CD14-positive monocyte (primary cell): ENCODE measurements around the gene SLC25A52. TPM values are rescaled to one million over a fixed set of nuclear protein-coding genes. Genes with fewer than 3 reads are reported as not detected.
"Not testable (repeated sequence)": the region's sequence is repeated elsewhere in the genome, so short reads cannot be mapped to it uniquely, and the experiment has no call there.

Source experiments
- DNase-seq, 3 donors: peaks; one replicate each; pipeline ENCODE4 v3.0.0-alpha.2; 2011 to 2022
- H2AFZ ChIP-seq: 2 replicates; pipeline ENCODE4 v1.6.0; 2012; ENCODE audit warnings: mild to moderate bottlenecking, low read depth, low read length, inconsistent platforms; ENCODE audit not compliant: insufficient read depth, poor library complexity, severe bottlenecking
- H3K27ac ChIP-seq, 2 donors: 1 replicate in 1 of 2; 2 replicates in 1 of 2; pipeline ENCODE4 v1.5.1; 2012 to 2013; ENCODE audit warnings: low read length in 2 of 2, control low read depth in 1 of 2, inconsistent platforms in 1 of 2, low read depth in 1 of 2, mild to moderate bottlenecking in 1 of 2
- H3K27me3 ChIP-seq, 2 donors: one replicate each; pipeline versions ENCODE4 v1.6.0 to v1.6.1; 2011 to 2013; ENCODE audit warnings: low read length in 2 of 2; ENCODE audit not compliant: control insufficient read depth in 2 of 2, insufficient read depth in 2 of 2
- H3K36me3 ChIP-seq, 2 donors: replicated peaks in 1 of 2; 1 replicate in 1 of 2; 2 replicates in 1 of 2; pipeline versions ENCODE4 v1.5.1 to v1.6.1; 2012 to 2013; ENCODE audit warnings: low read length in 2 of 2, control low read depth in 1 of 2, inconsistent platforms in 1 of 2, mild to moderate bottlenecking in 1 of 2; ENCODE audit not compliant: insufficient read depth in 2 of 2, control insufficient read depth in 1 of 2
- H3K4me1 ChIP-seq, 2 donors: 1 replicate in 1 of 2; 2 replicates in 1 of 2; pipeline versions ENCODE4 v1.5.1 to v1.6.1; 2012 to 2013; ENCODE audit warnings: low read length in 2 of 2, control low read depth in 1 of 2, inconsistent platforms in 1 of 2, mild to moderate bottlenecking in 1 of 2, moderate library complexity in 1 of 2; ENCODE audit not compliant: insufficient read depth in 2 of 2, control insufficient read depth in 1 of 2
- H3K4me2 ChIP-seq: replicated peaks from 2 replicates; pipeline ENCODE3; 2012; ENCODE audit warnings: low read length, moderate library complexity, mild to moderate bottlenecking; ENCODE audit not compliant: poor library complexity, severe bottlenecking; ENCODE audit errors: extremely low read depth
- H3K4me3 ChIP-seq, 3 experiments: fragments of 200-600 bp in 1 of 3; sonication (generic) in 1 of 3; replicated peaks in 1 of 3; 1 replicate in 2 of 3; 2 replicates in 1 of 3; pipeline ENCODE4 v1.5.1; 2011 to 2013; ENCODE audit warnings: low read length in 3 of 3, mild to moderate bottlenecking in 3 of 3, control low read depth in 2 of 3, low read depth in 2 of 3, inconsistent platforms in 1 of 3, moderate library complexity in 1 of 3
- H3K79me2 ChIP-seq: 2 replicates; pipeline ENCODE4 v1.6.0; 2012; ENCODE audit warnings: mild to moderate bottlenecking, control low read depth, inconsistent platforms, low read length, moderate library complexity; ENCODE audit not compliant: insufficient read depth
- H3K9ac ChIP-seq: 2 replicates; pipeline ENCODE4 v1.6.0; 2017; ENCODE audit warnings: low read length, mild to moderate bottlenecking; ENCODE audit not compliant: insufficient read depth, poor library complexity, severe bottlenecking
- H3K9me3 ChIP-seq, 2 donors: replicated peaks in 1 of 2; 1 replicate in 1 of 2; 2 replicates in 1 of 2; pipeline versions ENCODE4 v1.5.1 to v1.6.1; 2012 to 2013; ENCODE audit warnings: low read length in 2 of 2, control low read depth in 1 of 2; ENCODE audit not compliant: control insufficient read depth in 1 of 2, insufficient read depth in 1 of 2
- H4K20me1 ChIP-seq: 2 replicates; pipeline ENCODE4 v1.6.0; 2012; ENCODE audit warnings: mild to moderate bottlenecking, low read length, control low read depth, moderate library complexity; ENCODE audit not compliant: insufficient read depth
- H3K27ac Mint-ChIP-seq, 7 donors: one replicate each; pipeline ENCODE4 v1.8.0; 2020; ENCODE audit warnings: mild to moderate bottlenecking in 7 of 7, mixed read lengths in 7 of 7, moderate library complexity in 6 of 7, inconsistent platforms in 2 of 7
- H3K27me3 Mint-ChIP-seq, 3 donors: one replicate each; pipeline ENCODE4 v1.8.0; 2021 to 2022; ENCODE audit warnings: low read depth in 3 of 3, mild to moderate bottlenecking in 3 of 3, mixed read lengths in 3 of 3, moderate library complexity in 3 of 3, inconsistent platforms in 1 of 3
- H3K36me3 Mint-ChIP-seq, 2 donors: one replicate each; pipeline ENCODE4 v1.8.0; 2020; ENCODE audit warnings: mixed read lengths in 2 of 2, inconsistent platforms in 1 of 2, mild to moderate bottlenecking in 1 of 2
- H3K4me1 Mint-ChIP-seq: one replicate; pipeline ENCODE4 v1.8.0; 2020; ENCODE audit warnings: mild to moderate bottlenecking, mixed read lengths
- H3K4me3 Mint-ChIP-seq, 2 donors: one replicate each; pipeline ENCODE4 v1.8.0; 2020; ENCODE audit warnings: mild to moderate bottlenecking in 2 of 2, mixed read lengths in 2 of 2, moderate library complexity in 1 of 2
- H3K9me3 Mint-ChIP-seq, 7 donors: one replicate each; pipeline ENCODE4 v1.8.0; 2020 to 2022; ENCODE audit warnings: mixed read lengths in 7 of 7, mild to moderate bottlenecking in 6 of 7, moderate library complexity in 6 of 7, inconsistent platforms in 2 of 7
- WGBS: methylation state at CpG from one replicate; pipeline ENCODE4 v1.1.5; 2013; ENCODE audit warnings: missing lambda C conversion rate; ENCODE audit not compliant: insufficient coverage; 5-methylcytosine and 5-hydroxymethylcytosine counted together
- intact Hi-C, 2 donors: fragments of 100-400 bp; cut with micrococcal nuclease; formaldehyde crosslinking; loops; one replicate each; pipeline versions ENCODE4 v1.15.0 to v1.15.1; 2023
- polyA minus RNA-seq: library from RNA; depleted of rRNA, polyadenylated mRNA; stranded (reverse); fragments of >200 nt; gene quantifications from 2 replicates; pipeline ENCODE4 v1.2.3, GENCODE V29; 2012
- polyA plus RNA-seq, 3 donors: library from polyadenylated mRNA; depleted of rRNA in 1 of 3; unstranded in 2 of 3; stranded (reverse) in 1 of 3; fragments of 300-500 nt in 2 of 3; fragments of >200 nt in 1 of 3; fragmentation: Illumina TruSeq in 2 of 3; gene quantifications; 1 replicate in 2 of 3; 2 replicates in 1 of 3; pipeline ENCODE4 v1.2.3, GENCODE V29; 2012 to 2021
- total RNA-seq, 12 experiments: library from RNA in 1 of 12; stranded (reverse) in 1 of 12; fragments of 120-200 nt in 1 of 12; gene quantifications; one replicate each; pipeline ENCODE4 v1.2.4 and lab custom pipeline; 2013 to 2026; ENCODE audit warnings: mixed read lengths in 6 of 12, inconsistent platforms in 1 of 12
- TF ChIP-seq, protein P1 (sequence below): fragments of 200-600 bp; IDR thresholded peaks from one replicate; pipeline ENCODE4 v1.8.0; 2022; ENCODE audit warnings: antibody characterized with exemption, mild to moderate bottlenecking

The SLC25A52 gene
- 0.06 TPM for total RNA-seq (2013)
- polyA plus RNA-seq (not detected), polyA minus RNA-seq (not detected in 2 replicates), total RNA-seq (lab: John Stamatoyannopoulos, UW) (0 to 0.69 (median 0.07) reads per million in 11 experiments)

DNA sequence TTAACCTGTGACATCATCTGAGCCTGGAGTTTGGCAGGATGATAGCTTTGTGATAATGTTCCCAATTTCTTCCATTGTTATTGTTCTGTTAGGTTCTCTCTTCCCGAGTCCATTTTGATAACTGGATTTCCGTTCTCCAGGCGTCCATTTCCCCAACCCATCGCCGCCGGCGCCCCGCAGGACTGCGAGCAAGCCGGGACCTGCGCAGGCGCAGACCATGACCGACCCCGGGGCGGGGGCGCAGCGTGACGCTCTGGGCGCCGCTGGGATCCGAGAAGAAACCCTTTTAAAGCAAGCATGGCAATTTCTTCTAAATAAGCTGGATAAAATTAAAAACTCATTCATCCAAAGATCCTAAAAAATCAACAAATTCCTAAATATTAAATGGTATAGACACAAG lies at the start of gene SLC25A52:
TSS of gene SLC25A52 (minus strand) at position 186 of the 400 bp plus-strand sequence. CDS start 219 bp downstream, outside the sequence.
- peaks cover 0 to 3% (median 0%) of the 10 kb centered on the region in 3 donors for H3K27me3 Mint-ChIP-seq
- H3K4me2 ChIP-seq, result no peak within 1 kb of the TSS

DNA sequence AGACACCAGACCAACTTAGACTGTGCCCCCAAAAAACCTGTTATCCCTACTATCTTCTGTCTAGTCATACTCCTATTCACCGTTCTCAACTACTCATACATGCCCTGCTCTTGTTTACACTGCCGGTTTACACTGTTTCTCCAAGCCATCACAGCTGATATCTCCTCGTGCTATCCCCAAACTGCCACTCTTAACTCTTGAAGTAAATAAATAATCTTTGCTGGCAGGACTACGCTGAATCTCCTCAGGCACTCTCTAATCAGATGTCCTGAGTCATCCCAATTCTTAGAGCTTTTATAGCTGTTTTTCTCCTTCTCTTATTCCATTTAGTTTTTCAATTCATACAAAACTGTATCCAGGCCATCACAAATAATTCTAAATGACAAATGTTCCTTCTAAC lies 48.4 kb upstream of the SLC25A52 start:
- WGBS, result 100% methylated on average over 1 of the region's 4 CpGs
- H3K79me2 ChIP-seq, H3K27me3 Mint-ChIP-seq, H3K4me1 Mint-ChIP-seq, DNase-seq, H3K27ac Mint-ChIP-seq, H3K4me1 ChIP-seq, H3K9ac ChIP-seq, intact Hi-C loops, H3K4me2 ChIP-seq, H3K36me3 Mint-ChIP-seq, H3K9me3 ChIP-seq, H3K4me3 Mint-ChIP-seq, H3K9me3 Mint-ChIP-seq, H2AFZ ChIP-seq, H3K27me3 ChIP-seq, H3K36me3 ChIP-seq, H4K20me1 ChIP-seq, H3K27ac ChIP-seq, H3K4me3 ChIP-seq: not testable (repeated sequence)

More for the DNA sequence above, at the start of gene SLC25A52:
- Histone ChIP-seq H3K27ac (no peak within 1 kb of the TSS), H3K9me3 (no peaks in the 10 kb centered on the region), H3K4me3 (no peak within 1 kb of the TSS), H3K4me1 (no peaks in the 10 kb centered on the region), H3K79me2 (no peaks in the 10 kb centered on the region), H4K20me1 (no peaks in the 10 kb centered on the region), H2AFZ (no peak within 1 kb of the TSS), H3K36me3 (no peaks in the 10 kb centered on the region), H3K9ac (no peak within 1 kb of the TSS), H3K27me3 (no peaks in the 10 kb centered on the region)
- peak within 1 kb of the TSS in 1 of 2 donors; percentile 47 for H3K4me3 Mint-ChIP-seq
- intact Hi-C loops, result no loop called here
- peaks cover 0 to 2% (median 0%) of the 10 kb centered on the region in 7 donors for H3K9me3 Mint-ChIP-seq
- H3K4me1 Mint-ChIP-seq, result no peaks in the 10 kb centered on the region
- H3K27ac Mint-ChIP-seq, result no peak within 1 kb of the TSS
- H3K36me3 Mint-ChIP-seq, result no peaks in the 10 kb centered on the region
- no peak for DNase-seq
- TF ChIP-seq, protein P1, sequence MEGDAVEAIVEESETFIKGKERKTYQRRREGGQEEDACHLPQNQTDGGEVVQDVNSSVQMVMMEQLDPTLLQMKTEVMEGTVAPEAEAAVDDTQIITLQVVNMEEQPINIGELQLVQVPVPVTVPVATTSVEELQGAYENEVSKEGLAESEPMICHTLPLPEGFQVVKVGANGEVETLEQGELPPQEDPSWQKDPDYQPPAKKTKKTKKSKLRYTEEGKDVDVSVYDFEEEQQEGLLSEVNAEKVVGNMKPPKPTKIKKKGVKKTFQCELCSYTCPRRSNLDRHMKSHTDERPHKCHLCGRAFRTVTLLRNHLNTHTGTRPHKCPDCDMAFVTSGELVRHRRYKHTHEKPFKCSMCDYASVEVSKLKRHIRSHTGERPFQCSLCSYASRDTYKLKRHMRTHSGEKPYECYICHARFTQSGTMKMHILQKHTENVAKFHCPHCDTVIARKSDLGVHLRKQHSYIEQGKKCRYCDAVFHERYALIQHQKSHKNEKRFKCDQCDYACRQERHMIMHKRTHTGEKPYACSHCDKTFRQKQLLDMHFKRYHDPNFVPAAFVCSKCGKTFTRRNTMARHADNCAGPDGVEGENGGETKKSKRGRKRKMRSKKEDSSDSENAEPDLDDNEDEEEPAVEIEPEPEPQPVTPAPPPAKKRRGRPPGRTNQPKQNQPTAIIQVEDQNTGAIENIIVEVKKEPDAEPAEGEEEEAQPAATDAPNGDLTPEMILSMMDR, result no peak
- 95% methylated on average over 12 of the region's 21 CpGs for WGBS
